GM12878 (cell line): ENCODE results near the gene FJX1. TPM values are rescaled to one million over a fixed set of nuclear protein-coding genes. Genes with fewer than 3 reads are reported as not detected.

Experiments used
- ATAC-seq: fragments of 200-7000 bp; cut with Tn5 transposase; 3 replicates; pipeline ENCODE4 v1.9.1; 2020; ENCODE audit warnings: mild to moderate bottlenecking, moderate library complexity
- BruUV-seq: library from RNA; stranded (reverse); fragments of 400-500 nt; replicated peaks from 2 replicates; lab custom pipeline; 2021; lab: Mats Ljungman, UMichigan
- CTCF ChIA-PET: fragments of 300-600 bp; sonication (Branson Sonifier 250); formaldehyde crosslinking; extraction: SDS; loops from one replicate; lab custom pipeline; 2021; ENCODE audit warnings: inconsistent platforms; lab: Yijun Ruan, JAX
- POLR2A ChIA-PET: fragments of 350-600 bp; formaldehyde crosslinking; extraction: SDS; loops from one replicate; lab custom pipeline; 2021; ENCODE audit warnings: inconsistent platforms; lab: Charles Lee
- RAD21 ChIA-PET: fragments of 300-600 bp; sonication (Branson Sonifier 250); formaldehyde crosslinking; loops from one replicate; lab custom pipeline; 2023; ENCODE audit warnings: antibody characterized with exemption; ENCODE audit not compliant: unreplicated experiment; lab: Charles Lee
- SMC1A ChIA-PET: fragments of 300-600 bp; sonication (Branson Sonifier 250); formaldehyde crosslinking; loops from one replicate; lab custom pipeline; 2023; ENCODE audit not compliant: unreplicated experiment, uncharacterized antibody; lab: Charles Lee
- DNase-seq: peaks from one replicate; pipeline ENCODE4 v3.0.0-alpha.2; 2011; ENCODE audit warnings: low read depth, low spot score
- FAIRE-seq: peaks from 3 replicates; lab custom pipeline; 2011; peaks lifted over from hg19 to GRCh38; lab: Jason Lieb, UNC
- H2AFZ ChIP-seq: 2 replicates; pipeline ENCODE4 v1.6.0; 2011; ENCODE audit warnings: low read depth, low read length, control low read depth; ENCODE audit not compliant: control insufficient read depth
- H3K27ac ChIP-seq: 2 replicates; pipeline ENCODE4 v1.5.1; 2011; ENCODE audit warnings: control low read depth; ENCODE audit not compliant: control insufficient read depth, insufficient read depth
- H3K27me3 ChIP-seq, 2 experiments: replicated peaks in 1 of 2; 2 replicates each; pipeline versions ENCODE4 v1.6.0 to v1.6.1; 2011; ENCODE audit warnings: low read length in 1 of 2; ENCODE audit not compliant: control insufficient read depth in 2 of 2, insufficient read depth in 2 of 2
- H3K36me3 ChIP-seq, 2 experiments: 2 replicates each; pipeline ENCODE4 v1.5.1; 2011; ENCODE audit warnings: low read length in 1 of 2; ENCODE audit not compliant: control insufficient read depth in 2 of 2, insufficient read depth in 2 of 2
- H3K4me1 ChIP-seq: 2 replicates; pipeline ENCODE4 v1.6.1; 2011; ENCODE audit warnings: mild to moderate bottlenecking, low read length, moderate library complexity, mixed read lengths; ENCODE audit not compliant: control insufficient read depth, insufficient read depth
- H3K4me2 ChIP-seq: 2 replicates; pipeline ENCODE4 v1.6.0; 2011; ENCODE audit warnings: control low read depth; ENCODE audit not compliant: control insufficient read depth, insufficient read depth
- H3K4me3 ChIP-seq: fragments of 200-600 bp; sonication (generic); 2 replicates; pipeline ENCODE4 v1.5.1; 2016
- H3K79me2 ChIP-seq: 2 replicates; pipeline ENCODE4 v1.6.0; 2011; ENCODE audit warnings: low read length; ENCODE audit not compliant: control insufficient read depth, insufficient read depth
- H3K9ac ChIP-seq: 2 replicates; pipeline ENCODE4 v1.8.0; 2011; ENCODE audit warnings: low read length, control low read depth, mixed read lengths; ENCODE audit not compliant: control insufficient read depth, insufficient read depth
- H3K9me3 ChIP-seq: replicated peaks from 3 replicates; pipeline ENCODE4 v1.5.1; 2011; ENCODE audit warnings: mild to moderate bottlenecking, low read length; ENCODE audit not compliant: control insufficient read depth, insufficient read depth
- H4K20me1 ChIP-seq: 2 replicates; pipeline ENCODE4 v1.6.0; 2011; ENCODE audit not compliant: control insufficient read depth, insufficient read depth
- ATF7 ChIP-seq: fragments of 450-650 bp; IDR thresholded peaks from 2 replicates; pipeline ENCODE4 v1.6.1; 2016; ENCODE audit warnings: low read depth, mild to moderate bottlenecking
- BCL3 ChIP-seq: IDR thresholded peaks from 2 replicates; pipeline ENCODE4 v1.6.1; 2011; ENCODE audit warnings: borderline replicate concordance, low read depth, mild to moderate bottlenecking, moderate library complexity, low read length; ENCODE audit not compliant: insufficient read depth, poor library complexity, severe bottlenecking
- BRCA1 ChIP-seq: IDR thresholded peaks from 2 replicates; pipeline ENCODE4 v1.6.1; 2011; ENCODE audit warnings: low read depth, low read length, improper control_type of control experiment
- EZH2 ChIP-seq: IDR thresholded peaks from 2 replicates; pipeline ENCODE4 v1.6.1; 2012; ENCODE audit warnings: low read depth, mild to moderate bottlenecking, control low read depth, inconsistent platforms, low read length, borderline replicate concordance; ENCODE audit not compliant: control insufficient read depth
- FOXM1 ChIP-seq: IDR thresholded peaks from 2 replicates; pipeline ENCODE4 v1.6.1; 2012; ENCODE audit warnings: low read depth, mild to moderate bottlenecking, inconsistent platforms, low read length, moderate library complexity
- GATAD2B ChIP-seq: fragments of 450-650 bp; conservative IDR thresholded peaks from 2 replicates; pipeline ENCODE4 v1.6.1; 2017; ENCODE audit warnings: low read depth, mild to moderate bottlenecking, moderate library complexity
- NKRF ChIP-seq: fragments of 450-650 bp; conservative IDR thresholded peaks from 2 replicates; pipeline ENCODE4 v1.6.1; 2017; ENCODE audit warnings: mild to moderate bottlenecking, moderate library complexity
- PML ChIP-seq: IDR thresholded peaks from 2 replicates; pipeline ENCODE4 v1.6.1; 2012; ENCODE audit warnings: low read length, inconsistent platforms
- RBBP5 ChIP-seq: fragments of 200-600 bp; sonication (generic); conservative IDR thresholded peaks from 2 replicates; pipeline ENCODE4 v1.6.1; 2016
- SMAD5 ChIP-seq: IDR thresholded peaks from 2 replicates; pipeline ENCODE4 v1.6.1; 2016; ENCODE audit warnings: antibody characterized with exemption, low read depth
- STAT1 ChIP-seq: fragments of 450-650 bp; conservative IDR thresholded peaks from 2 replicates; pipeline ENCODE4 v1.6.1; 2014; ENCODE audit warnings: antibody characterized with exemption, mild to moderate bottlenecking
- ZNF274 ChIP-seq: IDR thresholded peaks from one replicate; pipeline ENCODE4 v1.8.0; 2011; ENCODE audit not compliant: insufficient read length, insufficient read depth
- WGBS: methylation state at CpG from one replicate; pipeline ENCODE4 v1.1.6; 2016; ENCODE audit warnings: low lambda C conversion rate; ENCODE audit not compliant: insufficient replicate concordance, insufficient coverage; ENCODE audit errors: missing lambda C conversion rate; 5-methylcytosine and 5-hydroxymethylcytosine counted together
- in situ Hi-C: fragments of 300-500 bp; cut with MboI; formaldehyde crosslinking; loops from 9 replicates; pipeline ENCODE4 v1.14.3; 2018; ENCODE audit warnings: mixed read lengths
- intact Hi-C: fragments of 100-400 bp; cut with micrococcal nuclease; formaldehyde crosslinking; loops from one replicate; pipeline ENCODE4 v1.14.2; 2022; ENCODE audit not compliant: unreplicated experiment
- polyA plus RNA-seq, 11 experiments: library from polyadenylated mRNA; depleted of rRNA in 4 of 11; unstranded in 6 of 11; stranded (reverse) in 5 of 11; fragments of >200 nt; fragmentation: Nextera tagmentation in 4 of 11; fragmentation: Illumina TruSeq in 1 of 11; extraction: Ambion mirVana in 4 of 11; extraction: Trizol in 1 of 11; gene quantifications; 1 replicate in 1 of 11; 2 replicates in 10 of 11; pipeline versions ENCODE4 v1.2.1 to v1.2.3, GENCODE V29; 2011 to 2016; ENCODE audit warnings: inconsistent platforms in 2 of 11, missing spikeins in 2 of 11, low read depth in 1 of 11
- total RNA-seq, 4 experiments: library from RNA; depleted of rRNA in 3 of 4; stranded (reverse); fragments of >200 nt in 3 of 4; fragmentation: Illumina TruSeq in 1 of 4; extraction: Trizol in 1 of 4; gene quantifications; 2 replicates each; pipeline versions ENCODE4 v1.2.1 to v1.2.3, GENCODE V29; 2013 to 2021
- TF ChIP-seq, protein P1 (sequence below): IDR thresholded peaks from 2 replicates; pipeline ENCODE4 v1.6.1; 2011; ENCODE audit warnings: mild to moderate bottlenecking, low read depth, low read length, moderate library complexity; ENCODE audit not compliant: insufficient replicate concordance

The FJX1 gene
- total and polyA plus RNA-seq, 10 of the 15 experiments (the other 5 are each of a cell fraction or from before 2014, with no cell fraction given): 1.7 to 26.1 (median 10.0) TPM

- no peak for TF ChIP-seq NKRF
Measured at GRCh38 chr11:35655856-35656255, 37.6 kb downstream of the FJX1 start (continued).

DNA sequence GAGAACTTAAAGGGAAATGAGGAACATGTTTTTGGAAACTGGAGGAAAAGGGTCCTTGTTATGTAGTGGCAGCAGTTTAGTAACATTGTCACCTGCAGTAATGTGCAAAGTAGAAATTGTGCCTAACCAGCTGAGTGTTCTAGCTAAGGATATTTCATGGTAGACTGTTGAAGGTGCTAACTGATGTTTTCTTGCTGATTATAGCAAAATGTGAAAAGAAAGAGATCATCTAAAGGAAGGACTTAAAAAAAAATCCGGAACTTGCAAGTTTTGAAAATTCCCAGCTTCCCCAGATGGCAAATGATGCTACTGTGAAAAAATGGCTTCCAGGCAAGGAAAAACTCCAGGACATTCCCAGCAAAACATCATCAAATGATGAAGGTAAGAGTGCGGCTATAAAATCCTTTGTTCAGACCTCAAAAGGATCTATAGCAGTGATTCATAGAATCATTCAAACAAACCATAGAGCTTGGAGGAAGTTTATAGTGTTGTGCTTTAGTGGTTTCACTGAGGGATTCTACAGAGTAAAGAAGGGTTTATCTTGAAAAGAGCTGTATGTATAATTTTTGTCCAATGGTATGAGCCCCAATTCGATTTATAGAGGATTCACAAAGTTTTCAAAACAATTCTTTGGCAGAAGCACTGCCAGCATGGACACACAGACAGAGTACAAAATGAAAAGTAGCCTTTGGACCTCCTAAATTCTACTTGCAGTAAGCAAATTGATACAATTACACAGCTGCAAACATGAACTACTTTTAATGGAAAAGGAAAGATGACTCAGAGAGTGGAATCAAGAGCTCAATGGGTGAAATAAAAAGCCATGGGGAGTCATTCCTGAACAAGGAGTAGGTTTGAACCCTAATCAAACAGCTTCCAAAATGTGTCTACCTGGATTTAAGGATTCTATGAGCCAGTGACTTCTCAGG lies 40.0 kb downstream of the FJX1 start:
- H3K4me3 ChIP-seq: no peak overlapping the region
- CTCF ChIA-PET: interaction anchor here (0.6 to 1.0 kb wide), 3 partner anchors 164 to 662 kb away, joined by 3 to 4 read pairs (median 3); no protein-coding TSS in a partner anchor
- H3K79me2 ChIP-seq: peaks cover 4% of the 10 kb centered on the region
- in situ Hi-C loops: no loop called here
- no peaks in the 10 kb centered on the region for H3K36me3 ChIP-seq
- intact Hi-C loops: no loop called here
- H3K4me2 ChIP-seq: no peak overlapping the region
- FAIRE-seq (no peak), ATAC-seq (no peak), DNase-seq (no peak)
- 33% methylated on average over 3 of the region's 3 CpGs for WGBS
- no peak overlapping the region for H3K27ac ChIP-seq
- H3K9ac ChIP-seq: no peak overlapping the region
- BruUV-seq: no TSS peak
- no peaks in the 10 kb centered on the region for H4K20me1 ChIP-seq
- POLR2A ChIA-PET: no interaction called here
- no peak overlapping the region for H2AFZ ChIP-seq
- SMC1A ChIA-PET: interaction anchor here (1.0 to 1.4 kb wide), 3 partner anchors 10 to 461 kb away, joined by 3 to 6 read pairs (median 3); no protein-coding TSS in a partner anchor
- H3K27me3 ChIP-seq: no peaks in the 10 kb centered on the region
- H3K4me1 ChIP-seq: peaks cover 3% of the 10 kb centered on the region
- no peaks in the 10 kb centered on the region for H3K9me3 ChIP-seq
- RAD21 ChIA-PET: no interaction called here
- no peak for TF ChIP-seq PML
- no peak for TF ChIP-seq STAT1
- TF ChIP-seq GATAD2B: no peak
- TF ChIP-seq, protein P1, sequence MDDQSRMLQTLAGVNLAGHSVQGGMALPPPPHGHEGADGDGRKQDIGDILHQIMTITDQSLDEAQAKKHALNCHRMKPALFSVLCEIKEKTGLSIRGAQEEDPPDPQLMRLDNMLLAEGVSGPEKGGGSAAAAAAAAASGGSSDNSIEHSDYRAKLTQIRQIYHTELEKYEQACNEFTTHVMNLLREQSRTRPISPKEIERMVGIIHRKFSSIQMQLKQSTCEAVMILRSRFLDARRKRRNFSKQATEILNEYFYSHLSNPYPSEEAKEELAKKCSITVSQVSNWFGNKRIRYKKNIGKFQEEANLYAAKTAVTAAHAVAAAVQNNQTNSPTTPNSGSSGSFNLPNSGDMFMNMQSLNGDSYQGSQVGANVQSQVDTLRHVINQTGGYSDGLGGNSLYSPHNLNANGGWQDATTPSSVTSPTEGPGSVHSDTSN: no peak
- TF ChIP-seq EZH2: no peak
- TF ChIP-seq SMAD5: no peak
- TF ChIP-seq RBBP5: no peak
- TF ChIP-seq BRCA1: no peak
- TF ChIP-seq ZNF274: no peak
- no peak for TF ChIP-seq BCL3
- TF ChIP-seq ATF7: no peak
- TF ChIP-seq FOXM1: no peak
